GM19372 (cell line): Measurements from ENCODE around the gene GPT2.
"Not testable (repeated sequence)": the region's sequence is repeated elsewhere in the genome, so short reads cannot be mapped to it uniquely, and the experiment has no call there.

Source experiments
- ATAC-seq: cut with Tn5 transposase; IDR thresholded peaks from one replicate; pipeline ENCODE4 v1.9.1; 2021; ENCODE audit warnings: mild to moderate bottlenecking, low read depth, moderate library complexity; ENCODE audit not compliant: unreplicated experiment

The GPT2 gene

GRCh38 chr16:46918400-46918799 is 34.2 kb downstream of the GPT2 start:
- no peak for ATAC-seq

DNA sequence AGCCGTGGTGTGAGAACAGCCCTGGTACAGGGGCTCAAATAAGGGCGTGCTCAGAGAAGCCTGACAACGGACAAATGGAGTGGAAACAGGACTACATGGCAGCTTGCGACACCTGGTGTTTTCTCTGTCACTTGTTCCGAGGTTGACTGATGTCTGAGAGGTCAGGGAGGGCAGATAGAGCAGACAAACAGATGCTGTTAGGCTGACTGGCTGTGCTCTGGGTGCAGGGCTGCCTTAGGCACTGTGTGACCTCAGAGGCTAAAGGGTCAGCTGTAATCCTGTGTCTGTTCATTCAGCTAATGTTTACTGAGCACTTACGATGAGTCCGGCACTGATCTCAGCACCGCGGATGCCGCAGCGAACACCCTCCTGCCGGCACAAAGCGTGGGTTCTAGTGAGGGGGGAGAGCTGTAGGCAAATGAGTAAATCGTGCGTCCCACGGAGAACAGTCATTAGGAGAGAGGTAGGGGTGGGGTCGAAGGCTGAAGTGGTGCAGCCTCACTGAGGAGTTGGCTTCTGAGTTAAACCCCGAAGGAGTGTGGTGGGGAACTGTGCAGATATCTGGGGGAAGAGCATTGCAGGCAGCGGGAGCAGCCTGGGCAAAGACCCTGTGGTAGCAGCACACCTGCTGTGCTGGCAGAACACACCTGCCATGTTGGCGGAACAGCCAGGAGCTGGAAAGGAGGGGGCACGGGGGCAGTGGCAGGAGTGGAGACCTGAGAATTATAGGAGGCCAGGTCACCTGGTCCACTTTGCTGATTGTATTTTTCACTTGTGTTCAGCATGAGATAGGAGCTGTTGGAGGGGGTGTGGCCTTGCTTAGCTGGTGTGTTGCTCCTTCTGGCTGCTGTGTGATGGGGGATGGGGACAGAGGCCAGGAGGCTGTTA is 35.0 kb downstream of the GPT2 start:
- peak; percentile 86 for ATAC-seq

- ATAC-seq: no peak
Observed at GRCh38 chr16:46920402-46921068, 36.4 kb downstream of the GPT2 start.

DNA sequence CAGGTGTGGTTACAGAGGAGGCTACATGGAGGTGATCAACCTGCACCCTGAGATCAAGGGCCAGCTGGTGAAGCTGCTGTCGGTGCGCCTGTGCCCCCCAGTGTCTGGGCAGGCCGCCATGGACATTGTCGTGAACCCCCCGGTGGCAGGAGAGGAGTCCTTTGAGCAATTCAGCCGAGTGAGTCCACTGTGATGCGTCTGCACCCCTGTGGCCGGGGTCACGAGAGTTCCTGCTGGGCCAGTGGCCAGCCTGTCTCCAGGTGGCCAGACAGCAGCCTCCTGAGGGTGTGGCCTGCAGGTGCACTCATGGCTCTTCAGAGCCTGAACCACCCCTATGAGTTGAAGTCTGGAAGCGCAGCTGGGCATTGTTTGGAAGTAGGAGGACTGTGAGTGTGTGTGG is 38.1 kb downstream of the GPT2 start:
- ATAC-seq: no peak

GRCh38 chr16:46923513-46924295 is 39.5 kb downstream of the GPT2 start:
- ATAC-seq: no peak

- ATAC-seq: no peak
Observed at GRCh38 chr16:46924402-46924801, 40.2 kb downstream of the GPT2 start.

GRCh38 chr16:46926470-46927225 is 42.5 kb downstream of the GPT2 start:
- no peak for ATAC-seq

DNA sequence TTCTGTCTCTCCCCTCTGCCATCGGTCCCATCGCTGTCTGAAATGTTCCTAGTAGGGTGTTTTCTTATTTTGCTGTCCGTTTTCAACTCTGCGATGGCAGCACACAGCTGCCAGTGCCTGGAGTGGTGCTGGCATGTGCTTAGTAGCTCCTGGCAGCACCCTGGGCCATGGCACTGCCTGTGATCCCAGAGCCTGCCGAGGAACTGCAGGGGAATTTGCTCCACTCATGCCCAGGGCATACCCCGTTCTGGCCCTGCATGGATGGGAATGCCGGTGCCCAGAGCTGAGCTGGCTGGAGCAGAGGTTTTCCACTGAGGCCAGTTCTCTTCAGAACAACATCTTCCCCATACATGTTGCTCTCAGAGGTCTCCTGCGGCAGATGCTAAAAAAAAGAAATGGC is 43.1 kb downstream of the GPT2 start:
- no peak for ATAC-seq

DNA sequence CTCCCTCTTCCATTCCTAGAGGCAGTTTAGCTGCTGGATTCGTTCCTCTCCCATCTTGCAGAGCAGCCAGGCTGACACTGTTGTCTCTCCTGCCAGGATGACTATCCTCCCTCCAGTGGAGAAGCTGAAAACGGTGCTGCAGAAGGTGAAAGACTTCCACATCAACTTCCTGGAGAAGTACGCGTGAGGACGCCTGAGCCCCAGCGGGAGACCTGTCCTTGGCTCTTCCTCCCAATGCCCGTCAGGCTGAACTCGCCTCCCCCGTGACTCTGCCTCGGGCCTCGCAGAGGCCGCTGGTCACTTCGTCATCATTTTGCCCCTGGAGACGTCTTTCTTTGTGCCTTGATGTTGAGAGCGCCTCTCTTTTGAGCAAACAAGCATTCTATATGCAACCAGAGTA is 44.6 kb downstream of the GPT2 start:
- no peak for ATAC-seq

GRCh38 chr16:46929378-46930332 is 45.5 kb downstream of the GPT2 start:
- peak; percentile 88 for ATAC-seq

- ATAC-seq: no peak
Observed at GRCh38 chr16:46930861-46931260, 46.7 kb downstream of the GPT2 start.

DNA sequence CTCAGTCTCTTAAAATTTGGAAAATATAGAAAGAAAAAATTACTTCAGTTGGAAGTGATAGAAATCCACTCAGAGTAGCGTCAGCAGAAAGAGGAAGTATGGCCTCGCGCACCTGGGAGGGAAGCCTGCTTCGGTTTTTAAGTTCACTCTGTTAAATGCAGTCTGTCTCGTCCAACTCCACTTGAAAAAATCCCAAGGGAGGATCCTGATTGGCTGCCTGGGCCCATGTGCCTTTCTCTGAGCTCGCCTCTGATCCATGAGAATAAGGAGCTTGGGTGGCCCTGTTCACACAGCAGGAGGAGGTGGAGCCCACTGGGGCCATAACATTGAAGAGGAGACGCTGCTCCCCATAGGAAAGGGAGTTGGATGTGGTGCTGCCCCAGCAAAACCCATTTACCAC is 48.6 kb downstream of the GPT2 start:
- ATAC-seq: no peak

- no peak for ATAC-seq
Observed at GRCh38 chr16:46937536-46937935, 53.4 kb downstream of the GPT2 start.

DNA sequence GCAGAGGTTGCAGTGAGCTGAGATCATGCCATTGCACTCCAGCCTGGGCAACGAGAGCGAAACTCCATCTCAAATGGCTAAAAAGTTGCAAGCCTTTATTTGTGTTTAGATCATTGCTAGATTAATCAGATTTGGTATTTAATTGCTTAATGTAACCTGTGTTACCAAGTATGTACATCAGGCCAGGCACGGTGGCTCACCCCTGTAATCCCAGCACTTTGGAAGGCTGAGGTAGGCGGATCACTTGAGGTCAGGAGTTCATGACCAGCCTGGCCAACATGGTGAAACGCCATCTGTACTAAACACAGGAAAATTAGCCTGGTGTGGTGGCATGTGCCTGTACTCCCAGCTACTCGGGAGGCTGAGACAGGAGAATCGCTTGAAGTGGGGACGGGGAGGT is 60.6 kb downstream of the GPT2 start:
- not testable (repeated sequence) for ATAC-seq

DNA sequence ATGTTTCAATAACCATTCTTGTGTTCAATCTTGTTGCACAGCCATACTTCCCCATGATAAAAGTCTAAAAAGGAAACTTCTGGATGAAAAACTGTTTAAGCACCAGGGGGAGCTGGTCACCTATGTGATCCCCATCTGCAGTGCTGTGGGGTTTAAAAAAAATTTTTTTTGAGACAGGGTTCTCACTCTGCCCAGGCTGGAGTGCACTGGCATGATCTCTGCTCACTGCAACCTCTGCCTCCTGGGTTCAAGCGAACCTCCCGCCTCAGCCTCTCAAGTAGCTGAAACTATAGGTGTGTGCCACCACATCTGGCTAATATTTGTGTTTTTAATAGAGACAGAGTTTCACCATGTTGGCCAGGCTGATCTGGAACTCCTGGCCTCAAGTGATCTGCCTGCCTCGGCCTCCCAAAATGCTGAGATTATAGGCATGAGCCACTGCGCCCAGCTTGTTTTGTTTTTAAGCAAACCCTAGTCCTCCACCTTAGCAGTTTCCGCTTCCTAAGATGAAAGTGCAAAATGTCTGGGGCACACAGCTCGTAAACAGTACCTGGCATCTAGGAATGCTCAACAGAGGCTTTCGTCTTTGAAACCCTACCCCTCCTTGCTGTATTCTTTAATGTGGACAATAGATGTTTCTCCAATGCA is 63.9 kb downstream of the GPT2 start:
- ATAC-seq: peak; percentile 64

GRCh38 chr16:46948548-46949166 is 64.5 kb downstream of the GPT2 start:
- ATAC-seq: no peak

DNA sequence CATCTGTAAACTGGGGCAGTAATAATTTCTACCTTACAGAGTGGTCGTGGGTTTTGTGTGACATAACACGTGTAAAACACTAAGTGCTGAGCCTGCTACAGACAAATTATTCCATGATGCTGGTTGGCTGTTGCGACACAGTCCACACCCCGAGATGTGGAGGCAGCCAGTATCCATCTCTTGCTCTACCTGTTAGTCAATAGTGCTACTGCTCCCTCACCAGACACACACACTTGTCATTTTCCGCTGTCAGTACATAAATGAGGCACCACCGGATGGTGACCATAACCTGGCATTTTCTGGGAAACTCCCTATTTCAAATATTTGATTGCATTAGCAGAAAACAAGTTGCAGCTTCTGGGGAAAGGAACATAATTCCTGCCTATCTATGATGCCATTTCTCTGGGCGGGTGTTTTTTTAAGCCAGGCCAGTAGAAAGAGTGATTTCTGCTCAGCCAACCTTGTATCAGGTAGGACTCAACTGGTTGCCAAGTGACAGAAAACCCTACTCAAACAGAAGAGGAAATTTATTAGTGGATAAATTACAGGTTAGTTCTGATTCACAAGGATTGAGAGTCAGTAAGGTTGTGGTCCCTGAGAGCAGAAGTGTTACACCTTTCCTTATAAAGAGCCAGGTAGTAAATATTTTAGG is 65.2 kb downstream of the GPT2 start:
- ATAC-seq: no peak

- no peak for ATAC-seq
Observed at GRCh38 chr16:46950009-46950408, 65.8 kb downstream of the GPT2 start.
